ENCODE measurements around the gene HPCA. TPM values are rescaled to one million over a fixed set of nuclear protein-coding genes. Genes with fewer than 3 reads are reported as not detected.

HPCA gene
- total RNA-seq, 1 donor from 2014 or later: not detected

- H2AFZ ChIP-seq (ENCODE audit: low read depth, low read length): peak overlapping the region; percentile 6
- TF ChIP-seq EZH2 (IDR thresholded peaks at IDR 0.05; ENCODE audit: insufficient read depth, low read length) (no peak), CTCF (IDR thresholded peaks at IDR 0.05; ENCODE audit: insufficient read depth, low read depth, low read length) (no peak)
- H3K36me3 Mint-ChIP-seq (ENCODE audit: low read depth, unreplicated experiment): no peaks in the 10 kb centered on the region
Measured at GRCh38 chr1:32919811-32920733, 33.8 kb downstream of the HPCA start.

GRCh38 chr1:32920833-32921232 is 34.5 kb downstream of the HPCA start:
- DNase-seq (ENCODE audit: low read depth): no peak
- no peaks in the 10 kb centered on the region for H3K36me3 ChIP-seq (ENCODE audit: insufficient read depth, low read length)
- H2AFZ ChIP-seq (ENCODE audit: low read depth, low read length): no peak overlapping the region
- no peak overlapping the region for H3K9ac ChIP-seq (ENCODE audit: low read length)
- no peaks in the 10 kb centered on the region for H4K20me1 ChIP-seq (ENCODE audit: insufficient read depth, low read length)
- no peak overlapping the region for H3K27ac Mint-ChIP-seq (ENCODE audit: unreplicated experiment)
- no peaks in the 10 kb centered on the region for H3K79me2 ChIP-seq (ENCODE audit: insufficient read depth, low read length)
- H3K9me3 ChIP-seq (ENCODE audit: insufficient read depth, low read depth, low read length): no peaks in the 10 kb centered on the region
- H3K4me1 ChIP-seq (ENCODE audit: insufficient read depth, low read length): peaks cover 10% of the 10 kb centered on the region
- H3K27me3 Mint-ChIP-seq (ENCODE audit: low read depth, unreplicated experiment): peaks cover 21% of the 10 kb centered on the region
- no peak for TF ChIP-seq EZH2 (IDR thresholded peaks at IDR 0.05; ENCODE audit: insufficient read depth, low read length)
- no peak for TF ChIP-seq CTCF (IDR thresholded peaks at IDR 0.05; ENCODE audit: insufficient read depth, low read depth, low read length)
- no peak overlapping the region for H3K4me2 ChIP-seq (ENCODE audit: low read length)
- H3K4me1 Mint-ChIP-seq (ENCODE audit: low read depth, unreplicated experiment): peaks cover 19% of the 10 kb centered on the region
- peaks cover 1% of the 10 kb centered on the region for H3K9me3 Mint-ChIP-seq (ENCODE audit: unreplicated experiment)
- no peak overlapping the region for H3K4me3 ChIP-seq (ENCODE audit: insufficient read depth, low read depth, low read length)
- H3K27ac ChIP-seq (ENCODE audit: low read depth, low read length): no peak overlapping the region
- FAIRE-seq: no peak
- no peaks in the 10 kb centered on the region for H3K36me3 Mint-ChIP-seq (ENCODE audit: low read depth, unreplicated experiment)
- peaks cover 2% of the 10 kb centered on the region for H3K27me3 ChIP-seq (ENCODE audit: insufficient read depth, low read length)
- no peak overlapping the region for H3K4me3 Mint-ChIP-seq (ENCODE audit: unreplicated experiment)

More at GRCh38 chr1:32919811-32920733, 33.8 kb downstream of the HPCA start:
- Histone ChIP-seq H3K9me3 (ENCODE audit: insufficient read depth, low read depth, low read length) (no peaks in the 10 kb centered on the region), H3K9ac (ENCODE audit: low read length) (no peak overlapping the region), H3K79me2 (ENCODE audit: insufficient read depth, low read length) (no peaks in the 10 kb centered on the region), H3K27ac (ENCODE audit: low read depth, low read length) (no peak overlapping the region), H3K27me3 (ENCODE audit: insufficient read depth, low read length) (peaks cover 2% of the 10 kb centered on the region), H3K4me3 (ENCODE audit: insufficient read depth, low read depth, low read length) (peak overlapping the region; percentile 27), H3K4me1 (ENCODE audit: insufficient read depth, low read length) (peaks cover 10% of the 10 kb centered on the region), H4K20me1 (ENCODE audit: insufficient read depth, low read length) (no peaks in the 10 kb centered on the region), H3K36me3 (ENCODE audit: insufficient read depth, low read length) (no peaks in the 10 kb centered on the region), H3K4me2 (ENCODE audit: low read length) (peak overlapping the region; percentile 42)
- Mint-ChIP-seq H3K4me1 (ENCODE audit: low read depth, unreplicated experiment) (peaks cover 12% of the 10 kb centered on the region), H3K27me3 (ENCODE audit: low read depth, unreplicated experiment) (peaks cover 14% of the 10 kb centered on the region), H3K27ac (ENCODE audit: unreplicated experiment) (peak overlapping the region; percentile 64), H3K4me3 (ENCODE audit: unreplicated experiment) (no peak overlapping the region), H3K9me3 (ENCODE audit: unreplicated experiment) (peaks cover 1% of the 10 kb centered on the region)
- FAIRE-seq (peak; percentile 54), DNase-seq (ENCODE audit: low read depth) (peak; percentile 57)
